Neuronal stem cell (in vitro differentiated cells): ENCODE results near the gene DUSP22.

ENCODE experiments used
- DNase-seq: peaks from one replicate; pipeline ENCODE4 v3.0.0-alpha.2; 2013; ENCODE audit warnings: low spot score
- H2AFZ ChIP-seq: one replicate; pipeline ENCODE4 v1.6.1; 2013; ENCODE audit warnings: mild to moderate bottlenecking, low read length, inconsistent platforms
- H2AK5ac ChIP-seq: 2 replicates; pipeline ENCODE4 v1.6.1; 2013; ENCODE audit warnings: low read depth, mild to moderate bottlenecking, inconsistent platforms, low read length, moderate library complexity, mixed read lengths
- H2BK120ac ChIP-seq: 2 replicates; pipeline ENCODE4 v1.6.1; 2013; ENCODE audit warnings: low read depth, mild to moderate bottlenecking, inconsistent platforms, low read length, moderate library complexity, mixed read lengths
- H2BK12ac ChIP-seq: one replicate; pipeline ENCODE4 v1.6.1; 2013; ENCODE audit warnings: low read length, inconsistent platforms
- H2BK15ac ChIP-seq: 2 replicates; pipeline ENCODE4 v1.6.1; 2013; ENCODE audit warnings: mild to moderate bottlenecking, low read length, inconsistent platforms, mixed read lengths
- H2BK5ac ChIP-seq: one replicate; pipeline ENCODE4 v1.6.1; 2013; ENCODE audit warnings: inconsistent platforms, mild to moderate bottlenecking, low read length, moderate library complexity
- H3K14ac ChIP-seq: one replicate; pipeline ENCODE4 v1.6.1; 2013; ENCODE audit warnings: low read length, inconsistent platforms
- H3K18ac ChIP-seq: 2 replicates; pipeline ENCODE4 v1.6.1; 2013; ENCODE audit warnings: low read length, inconsistent platforms
- H3K23ac ChIP-seq: 2 replicates; pipeline ENCODE4 v1.6.1; 2013; ENCODE audit warnings: low read depth, mild to moderate bottlenecking, mixed read lengths, low read length, inconsistent platforms; ENCODE audit not compliant: poor library complexity
- H3K27ac ChIP-seq: replicated peaks from 3 replicates; pipeline ENCODE4 v1.5.1; 2013; ENCODE audit warnings: low read length, inconsistent platforms
- H3K27me3 ChIP-seq, 3 experiments: 2 replicates each; pipeline ENCODE4 v1.6.1; 2013; ENCODE audit warnings: low read length in 3 of 3, mild to moderate bottlenecking in 2 of 3, inconsistent platforms in 1 of 3, low read depth in 1 of 3, mixed read lengths in 1 of 3, moderate library complexity in 1 of 3; ENCODE audit not compliant: control insufficient read depth in 3 of 3, insufficient read depth in 3 of 3
- H3K36me3 ChIP-seq, 2 donors: replicated peaks in 1 of 2; 2 replicates each; pipeline ENCODE4 v1.6.1; 2013; ENCODE audit warnings: low read length in 2 of 2; ENCODE audit not compliant: control insufficient read depth in 2 of 2, insufficient read depth in 2 of 2
- H3K4ac ChIP-seq: 2 replicates; pipeline ENCODE4 v1.6.1; 2013; ENCODE audit warnings: inconsistent platforms, mild to moderate bottlenecking, low read length, moderate library complexity
- H3K4me1 ChIP-seq, 2 donors: 1 replicate in 1 of 2; 2 replicates in 1 of 2; pipeline ENCODE4 v1.6.1; 2013; ENCODE audit warnings: low read length in 2 of 2, low read depth in 1 of 2; ENCODE audit not compliant: control insufficient read depth in 2 of 2, insufficient read depth in 1 of 2
- H3K4me2 ChIP-seq: one replicate; pipeline ENCODE4 v1.6.1; 2013; ENCODE audit warnings: mild to moderate bottlenecking, low read length, inconsistent platforms; ENCODE audit not compliant: insufficient read depth, poor library complexity, severe bottlenecking
- H3K4me3 ChIP-seq, 2 donors: 2 replicates each; pipeline ENCODE4 v1.5.1; 2013; ENCODE audit warnings: low read length in 2 of 2, mild to moderate bottlenecking in 2 of 2, inconsistent platforms in 1 of 2, moderate library complexity in 1 of 2
- H3K79me1 ChIP-seq: one replicate; pipeline ENCODE4 v1.6.1; 2013; ENCODE audit warnings: low read depth, mild to moderate bottlenecking, inconsistent platforms, low read length, moderate library complexity
- H3K9ac ChIP-seq: one replicate; pipeline ENCODE4 v1.6.1; 2013; ENCODE audit warnings: mild to moderate bottlenecking, low read depth, low read length, inconsistent platforms; ENCODE audit not compliant: poor library complexity
- H3K9me3 ChIP-seq, 2 donors: replicated peaks in 1 of 2; 2 replicates each; pipeline versions ENCODE3 to v1.6.1; 2013; ENCODE audit warnings: low read length in 2 of 2, mild to moderate bottlenecking in 2 of 2, inconsistent platforms in 1 of 2, low read depth in 1 of 2, mixed read lengths in 1 of 2, moderate library complexity in 1 of 2; ENCODE audit not compliant: control insufficient read depth in 2 of 2, insufficient read depth in 1 of 2
- H4K8ac ChIP-seq: one replicate; pipeline ENCODE4 v1.6.1; 2013; ENCODE audit warnings: low read depth, mild to moderate bottlenecking, inconsistent platforms, low read length, moderate library complexity
- H4K91ac ChIP-seq: one replicate; pipeline ENCODE4 v1.6.1; 2013; ENCODE audit warnings: low read length, low read depth, mild to moderate bottlenecking, inconsistent platforms; ENCODE audit not compliant: poor library complexity
- WGBS, 2 donors: extraction: QIAGEN DNeasy Blood & Tissue Kit; methylation state at CpG; one replicate each; pipeline ENCODE4 v1.1.7; 2013; ENCODE audit warnings: missing lambda C conversion rate in 2 of 2, mixed read lengths in 1 of 2; ENCODE audit not compliant: insufficient read length in 2 of 2, insufficient replicate concordance in 1 of 2; ENCODE audit errors: extremely low coverage in 2 of 2; 5-methylcytosine and 5-hydroxymethylcytosine counted together

Gene DUSP22

DNA sequence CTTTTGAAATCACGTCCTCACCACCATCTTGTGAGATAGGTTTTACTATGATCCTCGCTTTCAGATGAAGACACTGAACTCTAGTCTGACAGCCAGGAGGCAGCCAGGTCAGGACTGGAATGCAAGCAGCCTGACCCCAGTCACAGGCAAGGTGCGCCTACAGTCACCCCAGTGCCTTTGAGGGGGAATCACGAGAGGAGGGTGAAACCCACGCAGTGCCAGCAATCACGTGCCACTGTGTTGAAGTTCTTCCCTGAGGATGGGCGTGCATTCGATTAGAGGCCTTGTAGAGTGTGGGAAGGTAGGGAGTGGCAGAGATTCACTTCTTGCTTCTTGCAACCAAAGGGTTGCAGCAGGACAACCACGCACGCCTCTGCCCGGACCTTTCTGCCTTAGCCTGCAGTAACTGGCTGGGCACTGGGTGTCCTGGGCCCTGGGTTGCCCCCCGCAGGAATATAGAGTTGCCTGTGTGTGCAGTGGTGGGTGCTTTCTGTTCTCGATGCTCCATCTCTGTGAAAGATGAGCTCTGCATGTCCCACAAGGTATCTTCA lies 65.6 kb downstream of the DUSP22 start:
- Histone ChIP-seq H3K4ac (no peak overlapping the region), H3K4me3 (no peak overlapping the region), H3K4me2 (no peak overlapping the region), H3K18ac (peak overlapping the region; percentile 41), H3K27ac (no peak overlapping the region), H3K27me3 (no peaks in the 10 kb centered on the region), H3K4me1 (peaks cover 0 to 1% of the 10 kb centered on the region in 2 donors), H2BK120ac (no peak overlapping the region), H3K79me1 (peaks cover 5% of the 10 kb centered on the region), H3K36me3 (no peaks in the 10 kb centered on the region), H2AFZ (no peak overlapping the region), H3K9me3 (peaks cover 0 to 49% of the 10 kb centered on the region in 2 donors), H3K9ac (no peak overlapping the region), H4K91ac (no peak overlapping the region), H3K23ac (peak overlapping the region; percentile 5), H3K14ac (no peak overlapping the region), H4K8ac (no peak overlapping the region), H2BK15ac (no peak overlapping the region), H2AK5ac (no peak overlapping the region), H2BK12ac (no peak overlapping the region), H2BK5ac (no peak overlapping the region)
- no peak for DNase-seq
- no CpG with 5 or more reads among the region's 13 CpGs for WGBS, 2 donors

- no peak overlapping the region for H2AK5ac ChIP-seq
- H3K23ac ChIP-seq = peak overlapping the region; percentile 49
- DNase-seq = no peak
- no peak overlapping the region for H3K4me3 ChIP-seq
- H2BK15ac ChIP-seq = no peak overlapping the region
- H2BK120ac ChIP-seq = no peak overlapping the region
- H3K9ac ChIP-seq = no peak overlapping the region
- H3K27me3 ChIP-seq = no peaks in the 10 kb centered on the region
- peak overlapping the region; percentile 4 for H3K4ac ChIP-seq
- no peak overlapping the region for H2AFZ ChIP-seq
- H3K18ac ChIP-seq = peak overlapping the region; percentile 55
- H4K8ac ChIP-seq = no peak overlapping the region
- H3K4me1 ChIP-seq = peaks cover 0 to 1% of the 10 kb centered on the region in 2 donors
- H3K27ac ChIP-seq = no peak overlapping the region
- H3K9me3 ChIP-seq = peaks cover 0 to 49% of the 10 kb centered on the region in 2 donors
- no peak overlapping the region for H2BK5ac ChIP-seq
- H3K36me3 ChIP-seq = no peaks in the 10 kb centered on the region
- H3K4me2 ChIP-seq = no peak overlapping the region
- H3K14ac ChIP-seq = no peak overlapping the region
- H4K91ac ChIP-seq = no peak overlapping the region
- no peak overlapping the region for H2BK12ac ChIP-seq
- H3K79me1 ChIP-seq = peaks cover 5% of the 10 kb centered on the region
- WGBS, 2 donors = no CpG with 5 or more reads among the region's 4 CpGs
These were observed 66.1 kb downstream of the DUSP22 start for GRCh38 chr6:358432-358831.

DNA sequence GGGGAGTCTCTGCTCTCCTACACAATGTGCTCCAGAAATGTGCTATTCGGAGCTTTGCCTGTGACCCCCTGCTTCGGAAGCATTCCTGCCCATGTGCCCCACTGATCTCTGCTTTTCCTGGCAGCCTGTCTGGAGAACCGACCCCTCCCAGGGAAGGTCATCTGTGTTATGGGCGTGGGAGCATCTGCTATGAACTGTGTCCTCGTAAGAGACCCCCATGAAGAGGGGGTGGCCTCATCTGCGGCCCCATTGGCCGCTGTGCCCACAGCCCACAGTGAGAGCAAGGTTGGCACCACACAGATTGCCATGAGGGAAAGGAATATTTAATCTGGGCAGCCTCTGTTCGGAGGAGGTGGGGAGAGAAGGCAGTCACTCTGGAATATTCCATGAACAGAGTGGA lies 66.6 kb downstream of the DUSP22 start:
- no peak overlapping the region for H4K91ac ChIP-seq
- no peak overlapping the region for H3K27ac ChIP-seq
- H3K36me3 ChIP-seq = no peaks in the 10 kb centered on the region
- H3K18ac ChIP-seq = no peak overlapping the region
- no peak overlapping the region for H2BK12ac ChIP-seq
- no peak for DNase-seq
- no peak overlapping the region for H2BK5ac ChIP-seq
- no peak overlapping the region for H3K14ac ChIP-seq
- no peak overlapping the region for H4K8ac ChIP-seq
- H3K4ac ChIP-seq = no peak overlapping the region
- H3K9ac ChIP-seq = no peak overlapping the region
- H2AFZ ChIP-seq = no peak overlapping the region
- peaks cover 0 to 1% of the 10 kb centered on the region in 2 donors for H3K4me1 ChIP-seq
- peak overlapping the region; percentile 49 for H3K23ac ChIP-seq
- peaks cover 0 to 50% of the 10 kb centered on the region in 2 donors for H3K9me3 ChIP-seq
- H2BK15ac ChIP-seq = no peak overlapping the region
- H2BK120ac ChIP-seq = no peak overlapping the region
- no CpG with 5 or more reads among the region's 8 CpGs for WGBS, 2 donors
- H3K79me1 ChIP-seq = peaks cover 5% of the 10 kb centered on the region
- no peaks in the 10 kb centered on the region for H3K27me3 ChIP-seq
- H2AK5ac ChIP-seq = no peak overlapping the region
- peak overlapping the region in 1 of 2 donors; percentile 1 for H3K4me3 ChIP-seq
- H3K4me2 ChIP-seq = no peak overlapping the region

DNA sequence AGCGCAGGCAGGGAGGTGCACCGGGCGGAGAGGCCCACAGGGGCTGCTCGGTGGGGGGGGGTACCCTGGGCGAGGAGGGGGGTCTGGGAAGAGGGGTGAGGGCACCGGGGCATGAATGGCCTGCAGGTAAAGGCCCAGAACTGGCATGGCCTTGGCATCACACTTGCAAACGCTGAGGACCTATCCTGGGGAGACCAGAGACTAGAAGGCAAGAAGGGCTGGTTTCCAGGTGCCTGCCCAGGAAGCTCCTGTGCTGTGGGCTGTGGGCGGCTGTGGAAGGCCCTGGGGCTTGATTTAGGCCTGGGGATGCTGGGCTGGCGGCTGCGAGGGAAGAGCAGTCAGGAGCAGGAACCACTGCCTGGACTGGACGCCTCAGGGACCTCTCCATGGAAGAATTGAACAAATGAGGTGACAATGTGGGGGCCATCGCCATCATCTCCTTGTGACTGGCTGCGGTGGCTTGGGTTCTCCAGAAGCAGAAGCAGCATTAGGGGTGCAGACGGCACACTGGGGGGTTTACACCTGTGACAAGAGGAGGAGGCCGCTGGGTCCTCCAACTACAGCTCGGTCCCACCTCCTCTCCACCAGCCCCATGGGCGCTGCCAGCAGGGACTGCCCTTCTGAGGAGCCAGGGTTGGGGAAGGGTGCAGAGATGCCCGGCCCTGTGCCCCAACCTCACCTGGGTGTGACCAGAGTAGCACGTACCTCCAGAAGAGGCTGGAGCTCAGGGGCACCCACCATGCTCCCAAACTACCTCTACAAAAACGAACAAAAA lies 67.2 kb downstream of the DUSP22 start:
- no peak overlapping the region for H3K14ac ChIP-seq
- H2AFZ ChIP-seq = no peak overlapping the region
- H4K91ac ChIP-seq = no peak overlapping the region
- no CpG with 5 or more reads among the region's 20 CpGs for WGBS, 2 donors
- H2BK5ac ChIP-seq = no peak overlapping the region
- no peaks in the 10 kb centered on the region for H3K27me3 ChIP-seq
- no peak overlapping the region for H2AK5ac ChIP-seq
- no peak overlapping the region for H2BK120ac ChIP-seq
- H3K18ac ChIP-seq = peak overlapping the region; percentile 39
- no peak overlapping the region for H3K4me2 ChIP-seq
- H4K8ac ChIP-seq = no peak overlapping the region
- no peak overlapping the region for H3K27ac ChIP-seq
- H3K36me3 ChIP-seq = no peaks in the 10 kb centered on the region
- H3K4me1 ChIP-seq = peaks cover 0 to 1% of the 10 kb centered on the region in 2 donors
- no peak overlapping the region for H2BK12ac ChIP-seq
- peak overlapping the region; percentile 32 for H3K23ac ChIP-seq
- H2BK15ac ChIP-seq = no peak overlapping the region
- DNase-seq = no peak
- H3K9ac ChIP-seq = no peak overlapping the region
- H3K4me3 ChIP-seq = peak overlapping the region in 1 of 2 donors; percentile 53
- H3K9me3 ChIP-seq = peaks cover 0 to 52% of the 10 kb centered on the region in 2 donors
- H3K4ac ChIP-seq = no peak overlapping the region
- H3K79me1 ChIP-seq = peaks cover 5% of the 10 kb centered on the region
